ENCODE measurements around the gene IGF2. TPM values are rescaled to one million over a fixed set of nuclear protein-coding genes. Genes with fewer than 3 reads are reported as not detected.

Gene IGF2
- total RNA-seq, 1 experiment from 2014 or later = 14.5 TPM

DNA sequence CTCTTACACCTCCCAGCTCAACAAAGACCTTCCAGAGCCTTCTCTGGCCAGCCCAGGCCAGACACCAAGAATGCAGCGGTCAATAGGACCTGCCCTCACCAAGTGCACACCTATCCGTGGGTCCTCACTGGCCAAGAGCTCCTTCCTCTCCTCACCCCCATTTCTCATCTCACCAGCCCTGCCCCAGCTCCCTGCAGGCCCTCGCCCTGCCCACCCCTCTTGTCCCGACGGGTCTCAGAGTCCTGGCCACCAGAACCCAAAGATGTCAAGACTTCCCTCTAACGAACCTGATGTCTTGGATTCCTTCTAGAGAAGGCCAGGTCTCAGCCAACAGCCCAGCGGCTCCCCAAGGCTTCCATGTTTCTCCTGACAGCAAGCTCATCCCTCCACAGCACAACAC, 43.6 kb downstream of the IGF2 start:
- ChIA-PET CTCF (no interaction called here), POLR2A (no interaction called here)
- no TSS peak for BruUV-seq (replicated peaks)
- Histone ChIP-seq H3K36me3 (ENCODE audit: control insufficient read depth, insufficient read depth, low read length) (no peaks in the 10 kb centered on the region), H3K4me1 (ENCODE audit: control insufficient read depth, insufficient read depth, low read length) (peaks cover 8% of the 10 kb centered on the region), H3K27me3 (ENCODE audit: control insufficient read depth, insufficient read depth, low read length) (no peaks in the 10 kb centered on the region), H3K27ac (ENCODE audit: low read length) (no peak overlapping the region), H3K9me3 (ENCODE audit: control insufficient read depth, insufficient read depth, low read depth, low read length) (no peaks in the 10 kb centered on the region), H3K4me3 (ENCODE audit: low read depth in 2 of 2, low read length in 2 of 2) (no peak overlapping the region)
- TF ChIP-seq, protein P1, sequence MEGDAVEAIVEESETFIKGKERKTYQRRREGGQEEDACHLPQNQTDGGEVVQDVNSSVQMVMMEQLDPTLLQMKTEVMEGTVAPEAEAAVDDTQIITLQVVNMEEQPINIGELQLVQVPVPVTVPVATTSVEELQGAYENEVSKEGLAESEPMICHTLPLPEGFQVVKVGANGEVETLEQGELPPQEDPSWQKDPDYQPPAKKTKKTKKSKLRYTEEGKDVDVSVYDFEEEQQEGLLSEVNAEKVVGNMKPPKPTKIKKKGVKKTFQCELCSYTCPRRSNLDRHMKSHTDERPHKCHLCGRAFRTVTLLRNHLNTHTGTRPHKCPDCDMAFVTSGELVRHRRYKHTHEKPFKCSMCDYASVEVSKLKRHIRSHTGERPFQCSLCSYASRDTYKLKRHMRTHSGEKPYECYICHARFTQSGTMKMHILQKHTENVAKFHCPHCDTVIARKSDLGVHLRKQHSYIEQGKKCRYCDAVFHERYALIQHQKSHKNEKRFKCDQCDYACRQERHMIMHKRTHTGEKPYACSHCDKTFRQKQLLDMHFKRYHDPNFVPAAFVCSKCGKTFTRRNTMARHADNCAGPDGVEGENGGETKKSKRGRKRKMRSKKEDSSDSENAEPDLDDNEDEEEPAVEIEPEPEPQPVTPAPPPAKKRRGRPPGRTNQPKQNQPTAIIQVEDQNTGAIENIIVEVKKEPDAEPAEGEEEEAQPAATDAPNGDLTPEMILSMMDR (IDR thresholded peaks at IDR 0.05) = no peak
- TF ChIP-seq POLR2AphosphoS5 (IDR thresholded peaks at IDR 0.05; ENCODE audit: low read depth, low read length) = no peak
- TF ChIP-seq TCF7L2 (IDR thresholded peaks at IDR 0.05; ENCODE audit: low read depth, low read length) = no peak
- TF ChIP-seq SIN3A (IDR thresholded peaks at IDR 0.05; ENCODE audit: borderline replicate concordance, insufficient read depth, low read depth, low read length) = no peak
- TF ChIP-seq, protein P2, sequence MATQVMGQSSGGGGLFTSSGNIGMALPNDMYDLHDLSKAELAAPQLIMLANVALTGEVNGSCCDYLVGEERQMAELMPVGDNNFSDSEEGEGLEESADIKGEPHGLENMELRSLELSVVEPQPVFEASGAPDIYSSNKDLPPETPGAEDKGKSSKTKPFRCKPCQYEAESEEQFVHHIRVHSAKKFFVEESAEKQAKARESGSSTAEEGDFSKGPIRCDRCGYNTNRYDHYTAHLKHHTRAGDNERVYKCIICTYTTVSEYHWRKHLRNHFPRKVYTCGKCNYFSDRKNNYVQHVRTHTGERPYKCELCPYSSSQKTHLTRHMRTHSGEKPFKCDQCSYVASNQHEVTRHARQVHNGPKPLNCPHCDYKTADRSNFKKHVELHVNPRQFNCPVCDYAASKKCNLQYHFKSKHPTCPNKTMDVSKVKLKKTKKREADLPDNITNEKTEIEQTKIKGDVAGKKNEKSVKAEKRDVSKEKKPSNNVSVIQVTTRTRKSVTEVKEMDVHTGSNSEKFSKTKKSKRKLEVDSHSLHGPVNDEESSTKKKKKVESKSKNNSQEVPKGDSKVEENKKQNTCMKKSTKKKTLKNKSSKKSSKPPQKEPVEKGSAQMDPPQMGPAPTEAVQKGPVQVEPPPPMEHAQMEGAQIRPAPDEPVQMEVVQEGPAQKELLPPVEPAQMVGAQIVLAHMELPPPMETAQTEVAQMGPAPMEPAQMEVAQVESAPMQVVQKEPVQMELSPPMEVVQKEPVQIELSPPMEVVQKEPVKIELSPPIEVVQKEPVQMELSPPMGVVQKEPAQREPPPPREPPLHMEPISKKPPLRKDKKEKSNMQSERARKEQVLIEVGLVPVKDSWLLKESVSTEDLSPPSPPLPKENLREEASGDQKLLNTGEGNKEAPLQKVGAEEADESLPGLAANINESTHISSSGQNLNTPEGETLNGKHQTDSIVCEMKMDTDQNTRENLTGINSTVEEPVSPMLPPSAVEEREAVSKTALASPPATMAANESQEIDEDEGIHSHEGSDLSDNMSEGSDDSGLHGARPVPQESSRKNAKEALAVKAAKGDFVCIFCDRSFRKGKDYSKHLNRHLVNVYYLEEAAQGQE (IDR thresholded peaks at IDR 0.05; ENCODE audit: insufficient read depth in 1 of 2, low read depth in 2 of 2, low read length in 1 of 2) = no peak
- intact Hi-C loops (cut with micrococcal nuclease; ENCODE audit: unreplicated experiment) = no loop called here
- no peak for DNase-seq (ENCODE audit: low read depth, low spot score)
- no peak for ATAC-seq
- in situ Hi-C loops (cut with HindIII; ENCODE audit: low pct_unique_long_range_greater_than_20kb, low sequenced_read_pairs) = loop anchor here (10.0 kb wide), 1 partner anchor 49 kb away; no protein-coding TSS in a partner anchor

DNA sequence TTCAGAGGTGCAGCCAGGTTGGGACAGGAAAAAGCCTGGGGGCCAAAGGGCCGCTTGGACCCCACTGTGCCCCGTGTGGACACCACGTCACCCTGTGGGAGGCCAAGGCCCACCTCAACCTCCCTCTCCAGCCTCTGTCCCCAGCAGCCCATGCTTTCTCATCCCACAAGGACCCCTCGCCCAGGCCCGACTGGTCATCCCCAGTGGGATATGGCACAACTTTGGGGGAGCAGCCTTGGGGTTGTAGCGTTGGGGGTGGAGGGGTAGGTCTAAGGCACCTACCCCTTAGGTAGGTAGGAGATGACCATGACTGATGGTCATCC, 44.0 kb downstream of the IGF2 start:
- Histone ChIP-seq H3K27me3 (ENCODE audit: control insufficient read depth, insufficient read depth, low read length) (no peaks in the 10 kb centered on the region), H3K4me3 (ENCODE audit: low read depth in 2 of 2, low read length in 2 of 2) (no peak overlapping the region), H3K4me1 (ENCODE audit: control insufficient read depth, insufficient read depth, low read length) (peaks cover 8% of the 10 kb centered on the region), H3K36me3 (ENCODE audit: control insufficient read depth, insufficient read depth, low read length) (no peaks in the 10 kb centered on the region), H3K9me3 (ENCODE audit: control insufficient read depth, insufficient read depth, low read depth, low read length) (no peaks in the 10 kb centered on the region), H3K27ac (ENCODE audit: low read length) (no peak overlapping the region)
- ChIA-PET CTCF (no interaction called here), POLR2A (no interaction called here)
- no TSS peak for BruUV-seq (replicated peaks)
- in situ Hi-C loops (cut with HindIII; ENCODE audit: low pct_unique_long_range_greater_than_20kb, low sequenced_read_pairs) (loop anchor here (10.0 kb wide), 1 partner anchor 50 kb away; no protein-coding TSS in a partner anchor), intact Hi-C loops (cut with micrococcal nuclease; ENCODE audit: unreplicated experiment) (no loop called here)
- DNase-seq (ENCODE audit: low read depth, low spot score) (no peak), ATAC-seq (no peak)
- TF ChIP-seq, protein P1 (IDR thresholded peaks at IDR 0.05) = no peak
- TF ChIP-seq, protein P2 (IDR thresholded peaks at IDR 0.05; ENCODE audit: insufficient read depth in 1 of 2, low read depth in 2 of 2, low read length in 1 of 2) = no peak
- TF ChIP-seq SIN3A (IDR thresholded peaks at IDR 0.05; ENCODE audit: borderline replicate concordance, insufficient read depth, low read depth, low read length) (no peak), POLR2AphosphoS5 (IDR thresholded peaks at IDR 0.05; ENCODE audit: low read depth, low read length) (no peak), TCF7L2 (IDR thresholded peaks at IDR 0.05; ENCODE audit: low read depth, low read length) (no peak)

Data from Panc1 (cell line).